Renal cortical epithelial cell (primary cell): ENCODE measurements around the gene FGF7. TPM values are rescaled to one million over a fixed set of nuclear protein-coding genes. Genes with fewer than 3 reads are reported as not detected.
"Not testable (repeated sequence)": the region's sequence is repeated elsewhere in the genome, so short reads cannot be mapped to it uniquely, and the experiment has no call there.

Experiments
- DNase-seq: peaks from one replicate; pipeline ENCODE4 v3.0.0-alpha.2; 2011; ENCODE audit warnings: low read depth
- total RNA-seq: library from RNA; depleted of rRNA; stranded (reverse); fragments of >200 nt; gene quantifications from 2 replicates; pipeline ENCODE4 v1.2.3, GENCODE V29; 2014

Gene FGF7
- total RNA-seq, 1 donor from 2014 or later: 0.15 TPM

GRCh38 chr15:49494842-49495241 lies 71.8 kb downstream of the FGF7 start:
- DNase-seq: no peak

- DNase-seq: no peak
These were observed 73.1 kb downstream of the FGF7 start for GRCh38 chr15:49495993-49496753.

DNA sequence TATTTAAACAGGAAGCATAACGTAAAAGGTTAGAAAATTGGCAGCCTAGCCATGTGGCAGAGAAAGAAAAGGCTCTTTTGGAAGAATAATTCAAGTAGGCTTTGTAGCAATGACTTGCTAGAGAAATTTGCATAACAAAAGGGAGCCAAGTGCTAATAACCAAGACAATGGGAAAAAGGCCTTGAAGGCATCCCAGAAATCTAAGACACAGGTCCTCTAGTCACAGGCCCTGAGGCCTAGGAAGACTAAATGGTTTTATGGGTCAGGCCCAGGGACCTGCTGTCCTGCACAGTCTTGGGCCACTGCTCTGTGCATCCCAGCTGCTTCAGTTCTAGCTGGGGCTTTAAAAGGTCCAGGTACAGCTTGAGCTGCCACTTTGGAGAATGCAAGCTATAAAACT lies 78.5 kb downstream of the FGF7 start:
- DNase-seq: no peak

GRCh38 chr15:49506341-49506740 lies 83.3 kb downstream of the FGF7 start:
- DNase-seq: no peak

- DNase-seq: no peak
These were observed 84.2 kb downstream of the FGF7 start for GRCh38 chr15:49507261-49507660.

DNA sequence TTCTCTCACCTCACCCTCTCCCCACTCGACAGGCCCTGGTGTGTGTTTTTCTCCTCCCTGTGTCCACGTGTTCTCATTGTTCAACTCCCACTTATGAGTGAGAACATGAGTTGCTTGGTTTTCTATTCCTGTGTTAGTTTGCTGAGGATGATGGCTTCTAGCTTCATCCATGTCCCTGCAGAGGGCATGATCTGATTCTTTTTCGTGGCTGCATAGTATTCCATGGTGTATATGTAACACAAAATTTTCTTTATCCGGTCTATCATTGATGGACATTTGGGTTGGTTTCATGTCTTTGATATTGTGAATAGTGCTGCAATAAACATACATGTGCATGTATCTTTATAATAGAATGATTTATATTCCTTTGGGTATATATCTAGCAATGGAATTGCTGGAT lies 89.7 kb downstream of the FGF7 start:
- not testable (repeated sequence) for DNase-seq

- DNase-seq: no peak
These were observed 98.8 kb downstream of the FGF7 start for GRCh38 chr15:49521802-49522201.

- no peak for DNase-seq
These were observed 105.2 kb downstream of the FGF7 start for GRCh38 chr15:49528289-49528688.

DNA sequence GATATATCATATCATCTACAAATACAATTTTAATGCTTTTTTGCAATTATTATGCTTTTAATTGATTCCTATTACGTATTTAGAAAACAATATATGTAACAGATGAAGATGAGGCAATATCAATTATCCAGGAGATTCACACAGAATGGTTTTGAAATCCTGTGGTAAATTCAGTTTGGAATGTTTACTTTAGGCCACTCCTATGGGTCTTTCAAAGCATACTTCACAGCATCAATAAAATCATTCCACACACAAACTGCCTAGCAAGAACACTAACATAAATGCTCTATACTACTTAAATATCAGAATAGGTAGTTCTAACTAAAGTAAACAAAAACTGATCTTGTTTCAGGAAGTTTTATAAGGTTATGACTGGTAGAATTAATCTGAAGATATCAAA lies 107.0 kb downstream of the FGF7 start:
- DNase-seq: no peak

Other genes starting within 250 kb of the FGF7 start
- gene FAM227B, start 197.6 kb downstream of the FGF7 start, total RNA-seq: 7.6 TPM in 2 replicates
- 15.3 and 18.1 TPM in 2 replicates for gene DTWD1, start 197.8 kb downstream of the FGF7 start, total RNA-seq